ENCODE data around the gene TBL1Y. TPM values are rescaled to one million over a fixed set of nuclear protein-coding genes. Genes with fewer than 3 reads are reported as not detected.

The TBL1Y gene
- total RNA-seq, 1 experiment from 2014 or later, result not detected

GRCh38 chrY:7040662-7041061 lies 130.2 kb downstream of the TBL1Y start:
- no peak overlapping the region for H3K4me2 ChIP-seq (ENCODE audit: low read length)

More at GRCh38 chrY:7040662-7041061, 130.2 kb downstream of the TBL1Y start:
- no peak overlapping the region for H2AFZ ChIP-seq (ENCODE audit: low read depth, low read length, poor library complexity, severe bottlenecking)
- ATAC-seq, result no peak
- no peak overlapping the region for H3K9ac ChIP-seq (ENCODE audit: low read length)
- intact Hi-C loops (cut with micrococcal nuclease), result no loop called here
- no peaks in the 10 kb centered on the region for H3K79me2 ChIP-seq (ENCODE audit: insufficient read depth, low read length)
- DNase-seq (ENCODE audit: low read depth, low spot score), result no peak
- no TSS peak for BruUV-seq (replicated peaks)
- no peaks in the 10 kb centered on the region for H3K4me1 ChIP-seq (ENCODE audit: control insufficient read depth in 1 of 2, insufficient read depth in 2 of 2, low read length in 2 of 2)
- no peaks in the 10 kb centered on the region for H3K9me2 ChIP-seq (ENCODE audit: insufficient read depth)
- no peak for TF ChIP-seq JUND (IDR thresholded peaks at IDR 0.05)
- TF ChIP-seq EZH2phosphoT487 (IDR thresholded peaks at IDR 0.05; ENCODE audit: borderline replicate concordance), result no peak
- no peak for TF ChIP-seq FOSL1 (IDR thresholded peaks at IDR 0.05; ENCODE audit: low read depth)
- no peak for TF ChIP-seq ZBTB33 (IDR thresholded peaks at IDR 0.05; ENCODE audit: extremely low read depth, insufficient replicate concordance, low read length)
- no peak for TF ChIP-seq ATF3 (IDR thresholded peaks at IDR 0.05)
- TF ChIP-seq CTCF (IDR thresholded peaks at IDR 0.05 in 2 of 3, conservative IDR thresholded peaks at IDR 0.05 in 1 of 3; ENCODE audit: borderline replicate concordance in 1 of 3, insufficient read depth in 1 of 3, low read depth in 2 of 3, low read length in 2 of 3), result no peak
- no peak for TF ChIP-seq EZH2 (IDR thresholded peaks at IDR 0.05)
- TF ChIP-seq POLR2AphosphoS5 (IDR thresholded peaks at IDR 0.05; ENCODE audit: low read depth, low read length), result no peak
- TF ChIP-seq MAX (IDR thresholded peaks at IDR 0.05), result no peak
- no peak for TF ChIP-seq ZFX (IDR thresholded peaks at IDR 0.05)
- TF ChIP-seq YY1 (IDR thresholded peaks at IDR 0.05; ENCODE audit: extremely low read depth, insufficient replicate concordance, low read depth, low read length), result no peak
- no peak for TF ChIP-seq SIN3A (IDR thresholded peaks at IDR 0.05; ENCODE audit: low read depth)
- no peak for TF ChIP-seq EGR1 (IDR thresholded peaks at IDR 0.05; ENCODE audit: low read depth)
- no peak for TF ChIP-seq CBX3 (IDR thresholded peaks at IDR 0.05; ENCODE audit: low read depth)
- TF ChIP-seq ELF1 (IDR thresholded peaks at IDR 0.05; ENCODE audit: borderline replicate concordance, low read depth), result no peak
- TF ChIP-seq ZNF274 (IDR thresholded peaks at IDR 0.05; ENCODE audit: low read depth, low read length), result no peak
- TF ChIP-seq SP1 (IDR thresholded peaks at IDR 0.05; ENCODE audit: low read depth), result no peak
- TF ChIP-seq RAD21 (IDR thresholded peaks at IDR 0.05; ENCODE audit: low read depth), result no peak
- POLR2A ChIA-PET, result no interaction called here
- RAD21 ChIA-PET (ENCODE audit: low non-redundant PET in 1 of 2, low total read pairs in 2 of 2, uncharacterized antibody in 2 of 2, unreplicated experiment in 2 of 2), result no interaction called here
- H3K27ac ChIP-seq (ENCODE audit: low read depth, low read length), result no peak overlapping the region
- H3K36me3 ChIP-seq (ENCODE audit: control insufficient read depth in 1 of 2, insufficient read depth in 2 of 2, low read length in 2 of 2), result no peaks in the 10 kb centered on the region
- H4K20me1 ChIP-seq (ENCODE audit: insufficient read depth), result no peaks in the 10 kb centered on the region
- no peak overlapping the region for H3K4me3 ChIP-seq (replicated peaks in 1 of 2; ENCODE audit: low read depth in 1 of 2, low read length in 2 of 2)
- no peaks in the 10 kb centered on the region for H3K9me3 ChIP-seq (ENCODE audit: control insufficient read depth in 1 of 2, insufficient read depth in 1 of 2, low read depth in 1 of 2, low read length in 2 of 2)
- CTCF ChIA-PET, result no interaction called here
- H3K27me3 ChIP-seq (ENCODE audit: insufficient read depth, low read length), result no peaks in the 10 kb centered on the region
